T47D (cell line): ENCODE measurements around the gene PGC.

Source experiments
- DNase-seq, 2 experiments: peaks; one replicate each; pipeline versions ENCODE4 v3.0.0 to v3.0.0-alpha.2; 2011 to 2012; ENCODE audit warnings: low read depth in 1 of 2, low spot score in 1 of 2
- JUND ChIP-seq: IDR thresholded peaks from 2 replicates; pipeline ENCODE4 v1.6.1; 2012; ENCODE audit warnings: low read depth
- in situ Hi-C: cut with HindIII; loops from 2 replicates; pipeline ENCODE4 v1.10.0; 2016; ENCODE audit warnings: low sequenced_read_pairs, low pct_unique_long_range_greater_than_20kb

The PGC gene

GRCh38 chr6:41747256-41748101 lies at the start of gene PGC:
Gene PGC, minus strand, starts transcription at chr6:41747397. Its CDS starts 63 bp downstream, at chr6:41747334.
- in situ Hi-C loops, result no loop called here
- DNase-seq, result peak; percentile 35 to 85
- no peak; the same call in 1 of the 2 replicates for TF ChIP-seq JUND

GRCh38 chr6:41796474-41796873 lies 49.3 kb upstream of the PGC start:
- in situ Hi-C loops, result loop anchor here (25.0 kb wide), 1 partner anchor 241 kb away; no protein-coding TSS in a partner anchor
- TF ChIP-seq JUND, result no peak
- no peak for DNase-seq

GRCh38 chr6:41791984-41792383 lies 44.8 kb upstream of the PGC start:
- in situ Hi-C loops, result loop anchor here (25.0 kb wide), 1 partner anchor 245 kb away; no protein-coding TSS in a partner anchor
- DNase-seq, result no peak
- TF ChIP-seq JUND, result no peak

DNA sequence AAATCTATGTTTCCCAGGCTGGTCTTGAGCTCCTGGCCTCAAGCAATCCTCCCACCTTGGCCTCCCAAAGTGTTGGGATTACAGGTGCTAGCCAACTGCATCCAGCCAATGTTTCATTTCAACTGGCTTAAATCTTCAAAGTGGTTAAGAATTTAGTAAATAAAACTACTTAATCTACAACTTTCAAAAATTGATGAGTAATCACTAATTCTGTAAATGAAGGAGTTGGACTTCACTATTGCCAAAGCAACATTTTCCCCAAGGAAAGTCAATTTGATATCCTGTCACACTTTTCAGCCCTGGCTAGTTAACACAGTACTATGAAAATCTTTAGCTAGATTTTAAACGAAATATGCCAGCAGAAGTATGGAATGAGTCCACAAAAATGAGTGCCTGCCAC lies 44.1 kb upstream of the PGC start:
- in situ Hi-C loops, result loop anchor here (25.0 kb wide), 1 partner anchor 246 kb away; no protein-coding TSS in a partner anchor
- DNase-seq, result no peak
- TF ChIP-seq JUND, result no peak

DNA sequence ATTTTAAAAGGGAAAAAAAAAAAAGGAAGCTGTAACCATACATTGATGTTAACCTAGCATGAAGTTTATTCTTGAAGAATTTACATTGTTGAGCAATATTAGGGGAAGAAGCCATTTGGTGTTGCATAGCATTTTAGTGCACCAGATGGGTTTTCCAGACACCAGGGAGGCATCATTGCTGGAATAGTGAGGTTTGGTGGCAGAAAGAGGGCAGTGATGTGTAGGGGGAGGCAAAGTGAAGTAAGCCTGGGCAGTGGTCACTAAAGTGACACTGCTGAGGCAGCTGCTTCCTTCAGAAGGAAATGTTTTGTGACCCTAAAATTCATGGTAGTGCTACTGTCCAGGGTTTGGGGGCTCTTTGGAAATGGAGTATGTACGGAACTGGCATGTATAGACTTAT lies 42.8 kb upstream of the PGC start:
- no peak for TF ChIP-seq JUND
- DNase-seq, result no peak
- in situ Hi-C loops, result loop anchor here (25.0 kb wide), 1 partner anchor 247 kb away; no protein-coding TSS in a partner anchor

DNA sequence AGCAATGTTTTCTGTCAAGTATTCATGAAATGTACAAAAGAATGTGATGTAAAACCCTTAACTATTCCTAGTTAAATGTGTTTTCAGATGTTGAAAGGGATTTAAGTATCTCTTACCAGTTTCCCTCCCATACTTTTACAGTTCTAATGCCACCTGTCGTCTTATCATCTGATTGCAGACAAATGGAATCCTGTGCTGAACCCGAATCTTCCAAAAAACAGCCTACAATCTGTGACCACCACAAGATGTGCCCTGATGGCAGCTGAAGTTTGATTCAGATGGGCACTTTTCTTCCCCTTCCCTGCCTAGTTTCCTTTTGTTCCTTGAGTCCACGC lies 42.2 kb upstream of the PGC start:
- no peak for DNase-seq
- TF ChIP-seq JUND, result no peak
- in situ Hi-C loops, result loop anchor here (25.0 kb wide), 1 partner anchor 248 kb away; no protein-coding TSS in a partner anchor

- no peak for TF ChIP-seq JUND
- DNase-seq, result peak; percentile 84 to 96
- in situ Hi-C loops, result loop anchor here (25.0 kb wide), 1 partner anchor 250 kb away; no protein-coding TSS in a partner anchor
Observed at GRCh38 chr6:41787219-41787917, 40.2 kb upstream of the PGC start, which contains the start of gene TOMM6. Gene TOMM6, plus strand, starts transcription at chr6:41787694. Its CDS starts 4 bp downstream, at chr6:41787698.

DNA sequence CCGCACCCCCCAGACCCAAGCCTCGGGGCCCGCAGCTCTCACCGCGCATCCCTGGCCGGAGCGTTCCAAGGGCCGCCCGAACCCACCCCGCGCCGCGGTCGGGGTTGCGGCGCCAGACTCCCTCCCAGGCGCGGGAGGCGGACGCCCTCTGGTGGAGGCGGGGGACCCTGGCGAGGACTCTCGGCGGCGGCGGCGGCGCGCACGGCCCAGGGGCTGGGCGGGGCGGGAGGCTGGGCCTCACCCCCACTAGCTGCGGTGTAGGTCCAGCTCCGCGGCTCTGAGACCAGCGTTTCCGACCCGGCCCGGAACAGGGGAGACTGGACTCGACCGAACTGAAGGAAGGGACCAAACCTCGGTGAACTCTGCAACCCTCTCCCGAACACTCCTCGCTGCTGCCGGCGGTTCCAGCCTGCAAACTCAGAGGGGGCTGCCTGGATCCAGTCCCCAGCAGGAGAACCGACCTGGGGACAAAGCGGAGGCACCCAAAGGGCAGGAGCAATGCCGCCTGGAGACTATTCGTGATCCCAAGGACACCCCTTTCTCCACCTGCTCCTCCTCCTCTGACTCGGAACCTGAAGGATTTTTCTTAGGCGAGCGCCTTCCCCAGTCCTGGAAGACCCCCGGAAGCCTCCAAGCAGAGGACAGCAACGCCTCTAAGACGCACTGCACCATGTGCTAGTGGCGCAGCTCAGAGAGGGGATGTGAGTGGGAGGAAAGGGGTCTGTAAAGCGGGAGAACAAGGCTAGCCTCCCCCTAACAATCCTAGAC lies 39.4 kb upstream of the PGC start:
- TF ChIP-seq JUND, result no peak
- in situ Hi-C loops, result loop anchor here (25.0 kb wide), 1 partner anchor 251 kb away; no protein-coding TSS in a partner anchor
- peak; percentile 82 to 89 for DNase-seq

- in situ Hi-C loops, result loop anchor here (25.0 kb wide), 1 partner anchor 251 kb away; no protein-coding TSS in a partner anchor
- no peak for TF ChIP-seq JUND
Observed at GRCh38 chr6:41785689-41786450, 38.7 kb upstream of the PGC start.

GRCh38 chr6:41785254-41785653 lies 38.1 kb upstream of the PGC start:
- in situ Hi-C loops, result loop anchor here (25.0 kb wide), 1 partner anchor 252 kb away; no protein-coding TSS in a partner anchor
- no peak for TF ChIP-seq JUND

More at GRCh38 chr6:41785689-41786450, 38.7 kb upstream of the PGC start:
- no peak for DNase-seq

GRCh38 chr6:41784581-41785171 lies 37.5 kb upstream of the PGC start:
- TF ChIP-seq JUND, result no peak
- in situ Hi-C loops, result loop anchor here (25.0 kb wide), 1 partner anchor 253 kb away; no protein-coding TSS in a partner anchor
- DNase-seq, result peak; percentile 82 to 96

More at GRCh38 chr6:41785254-41785653, 38.1 kb upstream of the PGC start:
- no peak for DNase-seq
